ENCODE measurements around the gene KRT84.

KRT84 gene

DNA sequence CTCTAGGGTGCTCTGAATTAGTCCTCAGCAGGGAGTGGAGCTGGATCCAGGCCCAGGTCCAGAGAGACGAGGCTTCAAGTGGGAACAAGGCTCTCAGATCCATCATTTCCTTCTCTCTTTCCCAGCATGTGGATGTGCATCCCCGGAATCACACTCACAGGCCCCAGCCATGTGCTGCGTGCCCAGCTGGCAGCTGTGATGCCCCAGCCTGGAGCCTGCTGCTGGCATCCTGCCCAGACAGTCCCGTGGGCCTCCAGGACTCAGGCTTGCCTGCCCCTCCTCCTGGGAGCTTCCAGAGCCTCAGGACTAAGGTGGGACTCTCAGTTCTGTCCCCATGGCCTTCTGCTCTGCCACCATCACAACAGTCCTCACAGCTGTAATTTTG lies 6.2 kb upstream of the KRT84 start:
- no peak overlapping the region for H3K4me3 ChIP-seq (ENCODE audit: control insufficient read depth, low read depth, low read length)
- TF ChIP-seq, protein P1, sequence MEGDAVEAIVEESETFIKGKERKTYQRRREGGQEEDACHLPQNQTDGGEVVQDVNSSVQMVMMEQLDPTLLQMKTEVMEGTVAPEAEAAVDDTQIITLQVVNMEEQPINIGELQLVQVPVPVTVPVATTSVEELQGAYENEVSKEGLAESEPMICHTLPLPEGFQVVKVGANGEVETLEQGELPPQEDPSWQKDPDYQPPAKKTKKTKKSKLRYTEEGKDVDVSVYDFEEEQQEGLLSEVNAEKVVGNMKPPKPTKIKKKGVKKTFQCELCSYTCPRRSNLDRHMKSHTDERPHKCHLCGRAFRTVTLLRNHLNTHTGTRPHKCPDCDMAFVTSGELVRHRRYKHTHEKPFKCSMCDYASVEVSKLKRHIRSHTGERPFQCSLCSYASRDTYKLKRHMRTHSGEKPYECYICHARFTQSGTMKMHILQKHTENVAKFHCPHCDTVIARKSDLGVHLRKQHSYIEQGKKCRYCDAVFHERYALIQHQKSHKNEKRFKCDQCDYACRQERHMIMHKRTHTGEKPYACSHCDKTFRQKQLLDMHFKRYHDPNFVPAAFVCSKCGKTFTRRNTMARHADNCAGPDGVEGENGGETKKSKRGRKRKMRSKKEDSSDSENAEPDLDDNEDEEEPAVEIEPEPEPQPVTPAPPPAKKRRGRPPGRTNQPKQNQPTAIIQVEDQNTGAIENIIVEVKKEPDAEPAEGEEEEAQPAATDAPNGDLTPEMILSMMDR (IDR thresholded peaks at IDR 0.05; ENCODE audit: control insufficient read depth, insufficient read depth, low read depth, low read length, missing control alignments), result no peak
- DNase-seq (ENCODE audit: low read depth), result no peak

DNA sequence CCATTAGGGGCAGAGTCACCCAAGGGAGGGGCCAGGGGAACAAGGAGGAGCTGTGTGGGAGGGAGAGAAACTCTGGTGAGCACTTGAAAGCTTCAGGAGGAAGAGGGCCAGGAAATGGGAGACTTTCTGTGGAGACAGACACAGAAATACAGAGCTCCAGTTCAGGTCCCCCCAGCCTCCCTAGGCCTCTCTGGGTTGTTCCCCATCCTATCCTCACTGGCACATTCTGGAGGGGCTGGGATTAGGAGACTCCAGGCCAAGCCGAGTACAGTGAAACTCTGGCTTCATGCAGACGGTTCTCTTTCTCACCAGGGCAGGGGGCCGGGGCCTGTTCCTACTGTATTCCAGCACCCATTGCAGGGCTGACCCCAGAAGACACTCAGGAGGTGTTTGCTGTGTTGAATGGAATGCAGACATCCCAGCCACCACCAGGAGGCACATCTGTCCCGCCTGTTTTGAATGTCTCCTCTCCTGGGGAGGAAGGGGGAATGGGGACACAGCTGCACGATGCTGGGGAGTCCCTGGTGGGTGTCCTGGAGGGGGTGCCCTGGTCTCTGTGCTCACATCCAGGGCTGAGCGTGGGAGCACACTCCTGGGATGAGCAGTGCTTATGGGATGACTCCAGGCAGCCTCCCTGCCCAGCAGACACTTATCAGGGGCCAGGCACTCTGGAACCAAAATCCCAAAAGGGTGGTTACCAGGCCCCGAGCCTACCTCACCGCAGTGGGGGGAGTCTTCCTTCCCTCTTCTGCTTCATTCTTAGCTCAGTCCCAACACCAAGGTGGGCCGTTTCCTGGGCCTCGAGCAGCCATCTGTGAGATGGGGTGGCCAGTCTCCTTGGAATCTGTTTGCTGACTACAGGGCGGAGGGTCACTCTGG lies 5.5 kb upstream of the KRT84 start:
- TF ChIP-seq, protein P1 (IDR thresholded peaks at IDR 0.05; ENCODE audit: control insufficient read depth, insufficient read depth, low read depth, low read length, missing control alignments), result peak; percentile 81
- DNase-seq (ENCODE audit: low read depth), result no peak
- H3K4me3 ChIP-seq (ENCODE audit: control insufficient read depth, low read depth, low read length), result no peak overlapping the region

DNA sequence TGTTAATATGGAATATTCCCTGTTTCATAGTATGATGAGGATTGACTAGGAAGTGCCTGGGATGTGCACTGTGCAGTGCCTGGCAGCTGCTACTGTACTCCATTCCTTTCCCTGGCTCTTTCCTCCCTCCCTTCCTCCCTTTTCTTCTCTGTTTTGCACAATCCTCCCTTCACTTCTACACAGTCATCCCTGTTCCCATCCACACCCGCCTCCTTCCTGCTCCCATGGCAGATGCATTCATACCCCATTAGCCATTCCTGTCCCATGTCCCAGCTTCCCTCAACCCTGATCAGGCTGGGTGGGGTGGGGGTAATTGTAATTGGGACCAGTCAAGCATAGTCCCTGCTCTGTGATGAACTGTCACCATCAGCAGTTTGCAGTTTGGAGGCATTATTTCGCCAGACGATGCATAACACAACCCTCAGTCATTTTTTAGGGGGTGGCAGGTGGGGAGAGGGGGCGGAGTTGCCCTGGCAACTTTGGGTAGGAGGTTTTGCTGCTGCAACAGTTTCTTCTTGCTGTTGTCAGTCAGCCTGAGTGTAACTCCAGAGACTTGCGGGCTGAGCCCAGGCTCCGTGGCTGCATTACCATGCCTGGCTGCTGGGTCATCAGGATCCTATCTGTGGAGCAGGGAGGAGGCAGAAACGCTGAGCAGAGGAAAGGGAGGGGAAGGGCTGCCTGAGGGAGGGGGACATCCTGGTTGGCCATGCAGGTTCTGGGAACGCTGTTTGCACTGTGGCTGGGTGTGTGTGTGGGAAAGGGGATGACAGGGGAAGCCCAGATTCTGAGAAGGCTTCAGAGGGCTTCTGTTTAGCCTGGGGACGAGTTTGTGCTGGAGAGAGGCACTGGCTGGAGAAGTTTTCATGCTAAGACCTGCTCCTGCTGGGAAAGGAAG lies 4.1 kb upstream of the KRT84 start:
- no peak overlapping the region for H3K4me3 ChIP-seq (ENCODE audit: control insufficient read depth, low read depth, low read length)
- TF ChIP-seq, protein P1 (IDR thresholded peaks at IDR 0.05; ENCODE audit: control insufficient read depth, insufficient read depth, low read depth, low read length, missing control alignments), result no peak
- no peak for DNase-seq (ENCODE audit: low read depth)

DNA sequence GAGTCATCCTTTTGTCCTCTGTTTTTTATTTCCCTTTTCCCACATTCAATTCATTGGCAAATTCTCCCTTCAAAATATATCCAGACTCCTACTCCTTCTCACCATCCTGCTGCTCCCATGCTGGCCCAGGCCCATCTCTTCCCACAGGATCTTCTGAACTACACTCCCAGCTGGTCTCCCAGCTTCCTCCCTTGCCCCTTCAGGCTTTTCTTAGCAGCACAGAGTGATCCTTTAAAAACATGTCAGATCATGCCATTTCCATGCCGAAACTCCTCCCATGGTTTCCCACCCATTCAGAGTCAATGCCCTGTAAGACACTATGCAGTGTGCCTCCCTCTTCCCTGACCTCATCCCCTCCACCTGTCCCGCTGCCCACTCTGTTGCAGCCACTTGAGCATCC lies 2.4 kb upstream of the KRT84 start:
- TF ChIP-seq, protein P1 (IDR thresholded peaks at IDR 0.05; ENCODE audit: control insufficient read depth, insufficient read depth, low read depth, low read length, missing control alignments), result no peak
- no peak overlapping the region for H3K4me3 ChIP-seq (ENCODE audit: control insufficient read depth, low read depth, low read length)
- DNase-seq (ENCODE audit: low read depth), result no peak

DNA sequence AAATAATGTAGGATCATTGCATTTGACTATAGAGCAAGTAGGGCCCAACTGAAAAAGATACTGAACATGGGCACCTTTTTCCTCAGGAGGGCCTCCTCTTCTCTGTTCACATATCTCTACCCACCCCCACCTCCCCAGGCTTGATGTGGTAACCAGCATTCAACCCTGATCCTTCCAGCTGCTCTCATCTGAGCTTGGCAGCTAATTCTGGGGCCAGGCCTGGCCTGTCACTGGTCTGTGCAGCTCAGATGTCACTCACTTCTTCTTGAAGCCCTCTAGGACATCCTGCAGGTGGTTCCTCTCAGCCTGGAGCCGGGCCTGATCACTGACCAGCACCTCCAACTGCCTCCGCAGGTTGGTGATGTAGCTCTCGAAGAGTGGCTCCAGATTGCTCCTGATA lies 2.1 kb downstream of the KRT84 start:
- TF ChIP-seq, protein P1 (IDR thresholded peaks at IDR 0.05; ENCODE audit: control insufficient read depth, insufficient read depth, low read depth, low read length, missing control alignments), result no peak
- no peak for DNase-seq (ENCODE audit: low read depth)
- no peak overlapping the region for H3K4me3 ChIP-seq (ENCODE audit: control insufficient read depth, low read depth, low read length)

DNA sequence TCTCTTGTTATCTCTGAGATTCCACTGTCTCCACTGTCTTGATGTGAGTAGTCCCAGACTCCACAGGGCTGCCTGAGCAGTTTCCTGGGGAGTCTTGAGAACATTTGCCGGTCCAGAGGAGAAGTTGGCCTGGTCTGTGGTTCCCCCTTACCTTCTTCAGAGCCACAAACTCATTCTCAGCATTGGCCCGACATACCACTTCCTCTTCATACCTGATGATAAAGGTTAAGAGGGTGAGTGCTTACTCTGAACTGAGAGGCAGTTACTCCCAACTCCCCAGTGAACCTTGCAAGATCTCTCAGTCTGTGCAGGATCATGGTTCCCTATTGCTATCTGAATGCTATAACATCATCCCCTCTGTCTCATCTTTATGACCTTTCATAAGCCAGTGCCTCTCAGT lies 2.6 kb downstream of the KRT84 start:
- H3K4me3 ChIP-seq (ENCODE audit: control insufficient read depth, low read depth, low read length), result no peak overlapping the region
- TF ChIP-seq, protein P1 (IDR thresholded peaks at IDR 0.05; ENCODE audit: control insufficient read depth, insufficient read depth, low read depth, low read length, missing control alignments), result no peak

More for the DNA sequence above, 2.6 kb downstream of the KRT84 start:
- no peak for DNase-seq (ENCODE audit: low read depth)
